K562 (cell line): Measurements from ENCODE around the gene POFUT2.

Experiments
- BRCA1 ChIP-seq, 2 experiments: fragments of 450-650 bp in 1 of 2; sonication (generic) in 1 of 2; formaldehyde crosslinking in 1 of 2; IDR thresholded peaks; 2 replicates each; pipeline versions ENCODE4 v1.5.0 to v1.6.1; 2017 to 2020; ENCODE audit warnings: mild to moderate bottlenecking in 1 of 2, missing genetic modification reagents in 1 of 2
- CBX3 ChIP-seq, 2 experiments: IDR thresholded peaks; 1 replicate in 1 of 2; 2 replicates in 1 of 2; pipeline ENCODE4 v1.6.1; 2012; ENCODE audit warnings: inconsistent platforms in 2 of 2, low read length in 2 of 2, borderline replicate concordance in 1 of 2, control low read depth in 1 of 2
- NR3C1 ChIP-seq: sonication (generic); formaldehyde crosslinking; IDR thresholded peaks from 2 replicates; pipeline ENCODE4 v1.8.1; 2022; ENCODE audit warnings: missing genetic modification reagents
- POLR2A ChIP-seq: fragments of 450-650 bp; conservative IDR thresholded peaks from 2 replicates; pipeline ENCODE4 v1.6.1; 2016
- SMARCE1 ChIP-seq: fragments of 450-650 bp; IDR thresholded peaks from 2 replicates; pipeline ENCODE4 v1.7.1; 2016; ENCODE audit warnings: mild to moderate bottlenecking
- ZC3H11A ChIP-seq: IDR thresholded peaks from 2 replicates; pipeline ENCODE4 v1.6.1; 2012; ENCODE audit warnings: low read depth, low read length, improper control_type of control experiment
- ZFP36 ChIP-seq: fragments of 150-350 bp; IDR thresholded peaks from 2 replicates; pipeline ENCODE4 v1.6.1; 2018; ENCODE audit warnings: low read length, low read depth; ENCODE audit not compliant: partially characterized antibody
- TF ChIP-seq, protein P1 (sequence below), 3 experiments: IDR thresholded peaks in 2 of 3; conservative IDR thresholded peaks in 1 of 3; 2 replicates each; pipeline ENCODE4 v1.5.1; 2011 to 2012; ENCODE audit warnings: low read length in 3 of 3, mild to moderate bottlenecking in 3 of 3, control low read depth in 2 of 3, improper control_type of control experiment in 1 of 3, inconsistent platforms in 1 of 3, low read depth in 1 of 3, mixed read lengths in 1 of 3, moderate library complexity in 1 of 3; ENCODE audit not compliant: insufficient read depth in 2 of 3
- TF ChIP-seq, protein P2 (sequence below): fragments of 250-450 bp; sonication (Bioruptor Pico); IDR thresholded peaks from 2 replicates; pipeline ENCODE4 v1.5.0; 2022; ENCODE audit warnings: mild to moderate bottlenecking
- TF ChIP-seq, protein P3 (sequence below): sonication (generic); formaldehyde crosslinking; IDR thresholded peaks from 2 replicates; pipeline ENCODE4 v1.8.1; 2022; ENCODE audit warnings: missing genetic modification reagents

GRCh38 chr21:45250914-45251634, 36.6 kb downstream of the POFUT2 start:
- TF ChIP-seq SMARCE1 (no peak), ZC3H11A (no peak), NR3C1 (CRISPR knock-in tag) (no peak), ZFP36 (no peak), CBX3 (IDR thresholded peaks at IDR 0.05; ENCODE audit: borderline replicate concordance in 1 of 2, low read length in 2 of 2) (no peak), BRCA1 (IDR thresholded peaks at IDR 0.05) (no peak), BRCA1 (CRISPR knock-in tag; IDR thresholded peaks at IDR 0.05) (no peak), POLR2A (no peak)
- TF ChIP-seq, protein P1, sequence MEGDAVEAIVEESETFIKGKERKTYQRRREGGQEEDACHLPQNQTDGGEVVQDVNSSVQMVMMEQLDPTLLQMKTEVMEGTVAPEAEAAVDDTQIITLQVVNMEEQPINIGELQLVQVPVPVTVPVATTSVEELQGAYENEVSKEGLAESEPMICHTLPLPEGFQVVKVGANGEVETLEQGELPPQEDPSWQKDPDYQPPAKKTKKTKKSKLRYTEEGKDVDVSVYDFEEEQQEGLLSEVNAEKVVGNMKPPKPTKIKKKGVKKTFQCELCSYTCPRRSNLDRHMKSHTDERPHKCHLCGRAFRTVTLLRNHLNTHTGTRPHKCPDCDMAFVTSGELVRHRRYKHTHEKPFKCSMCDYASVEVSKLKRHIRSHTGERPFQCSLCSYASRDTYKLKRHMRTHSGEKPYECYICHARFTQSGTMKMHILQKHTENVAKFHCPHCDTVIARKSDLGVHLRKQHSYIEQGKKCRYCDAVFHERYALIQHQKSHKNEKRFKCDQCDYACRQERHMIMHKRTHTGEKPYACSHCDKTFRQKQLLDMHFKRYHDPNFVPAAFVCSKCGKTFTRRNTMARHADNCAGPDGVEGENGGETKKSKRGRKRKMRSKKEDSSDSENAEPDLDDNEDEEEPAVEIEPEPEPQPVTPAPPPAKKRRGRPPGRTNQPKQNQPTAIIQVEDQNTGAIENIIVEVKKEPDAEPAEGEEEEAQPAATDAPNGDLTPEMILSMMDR (IDR thresholded peaks at IDR 0.05 in 2 of 3, conservative IDR thresholded peaks at IDR 0.05 in 1 of 3; ENCODE audit: insufficient read depth in 2 of 3, low read depth in 1 of 3, low read length in 3 of 3), result no peak
- TF ChIP-seq, protein P2, sequence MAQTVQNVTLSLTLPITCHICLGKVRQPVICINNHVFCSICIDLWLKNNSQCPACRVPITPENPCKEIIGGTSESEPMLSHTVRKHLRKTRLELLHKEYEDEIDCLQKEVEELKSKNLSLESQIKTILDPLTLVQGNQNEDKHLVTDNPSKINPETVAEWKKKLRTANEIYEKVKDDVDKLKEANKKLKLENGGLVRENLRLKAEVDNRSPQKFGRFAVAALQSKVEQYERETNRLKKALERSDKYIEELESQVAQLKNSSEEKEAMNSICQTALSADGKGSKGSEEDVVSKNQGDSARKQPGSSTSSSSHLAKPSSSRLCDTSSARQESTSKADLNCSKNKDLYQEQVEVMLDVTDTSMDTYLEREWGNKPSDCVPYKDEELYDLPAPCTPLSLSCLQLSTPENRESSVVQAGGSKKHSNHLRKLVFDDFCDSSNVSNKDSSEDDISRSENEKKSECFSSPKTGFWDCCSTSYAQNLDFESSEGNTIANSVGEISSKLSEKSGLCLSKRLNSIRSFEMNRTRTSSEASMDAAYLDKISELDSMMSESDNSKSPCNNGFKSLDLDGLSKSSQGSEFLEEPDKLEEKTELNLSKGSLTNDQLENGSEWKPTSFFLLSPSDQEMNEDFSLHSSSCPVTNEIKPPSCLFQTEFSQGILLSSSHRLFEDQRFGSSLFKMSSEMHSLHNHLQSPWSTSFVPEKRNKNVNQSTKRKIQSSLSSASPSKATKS (CRISPR knock-in tag), result no peak
- TF ChIP-seq, protein P3, sequence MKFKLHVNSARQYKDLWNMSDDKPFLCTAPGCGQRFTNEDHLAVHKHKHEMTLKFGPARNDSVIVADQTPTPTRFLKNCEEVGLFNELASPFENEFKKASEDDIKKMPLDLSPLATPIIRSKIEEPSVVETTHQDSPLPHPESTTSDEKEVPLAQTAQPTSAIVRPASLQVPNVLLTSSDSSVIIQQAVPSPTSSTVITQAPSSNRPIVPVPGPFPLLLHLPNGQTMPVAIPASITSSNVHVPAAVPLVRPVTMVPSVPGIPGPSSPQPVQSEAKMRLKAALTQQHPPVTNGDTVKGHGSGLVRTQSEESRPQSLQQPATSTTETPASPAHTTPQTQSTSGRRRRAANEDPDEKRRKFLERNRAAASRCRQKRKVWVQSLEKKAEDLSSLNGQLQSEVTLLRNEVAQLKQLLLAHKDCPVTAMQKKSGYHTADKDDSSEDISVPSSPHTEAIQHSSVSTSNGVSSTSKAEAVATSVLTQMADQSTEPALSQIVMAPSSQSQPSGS (CRISPR knock-in tag), result no peak
